ENCODE measurements around the gene ADAMTS9.

Gene ADAMTS9

DNA sequence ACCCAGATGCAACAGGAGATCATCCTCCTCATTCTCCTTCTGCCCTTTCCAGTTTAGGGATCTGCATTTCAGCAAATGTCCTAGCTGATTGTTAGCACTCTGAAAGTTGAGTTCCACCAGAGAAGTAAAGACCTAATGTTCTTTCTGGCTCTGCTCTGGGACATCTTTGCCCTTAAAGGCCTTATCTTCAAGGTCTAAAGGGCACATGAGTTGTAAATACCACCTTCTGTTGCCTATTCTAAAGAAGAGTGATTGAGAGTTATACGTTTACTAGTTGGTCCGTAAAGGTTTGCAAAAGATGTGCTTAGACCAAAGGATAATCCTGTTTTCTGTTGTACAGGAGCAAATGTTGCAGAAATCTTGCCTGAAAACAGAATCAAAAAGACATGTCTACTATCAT lies 151.6 kb downstream of the ADAMTS9 start:
- DNase-seq (ENCODE audit: low spot score): no peak

DNA sequence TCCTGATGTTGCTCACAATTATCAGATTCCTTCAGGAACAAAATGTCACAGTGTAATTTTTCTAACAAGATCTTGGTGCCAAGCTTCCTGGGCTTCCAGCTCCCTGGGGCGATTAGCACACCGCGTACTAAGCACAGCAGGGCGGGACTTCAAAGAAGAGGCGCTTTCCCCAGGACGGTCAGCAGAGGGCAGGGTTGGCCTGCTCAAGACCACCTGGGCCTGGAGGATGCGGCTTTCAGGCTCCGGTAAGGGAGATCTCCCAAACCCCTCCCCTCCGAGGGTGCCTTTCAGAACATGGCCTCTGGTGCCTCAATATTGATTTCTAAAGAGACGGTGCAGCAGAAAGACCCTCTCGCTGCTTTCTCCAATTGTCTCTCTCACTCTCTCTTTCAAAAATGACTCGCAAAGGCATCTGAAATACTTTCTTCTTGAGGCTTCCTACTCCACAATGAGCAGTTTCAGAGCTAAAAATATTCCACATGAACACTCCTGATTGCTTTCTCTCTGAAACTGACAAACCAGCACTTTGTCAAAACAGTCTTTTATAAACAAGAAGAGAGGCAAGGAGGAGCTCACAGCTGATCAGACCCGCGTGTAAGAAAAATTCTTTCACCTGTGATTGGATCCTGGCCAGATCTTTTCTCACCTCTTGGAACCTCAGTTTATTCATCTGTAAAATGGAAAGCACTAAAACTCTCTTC lies 154.0 kb downstream of the ADAMTS9 start:
- peak; percentile 79 for DNase-seq (ENCODE audit: low spot score)

DNA sequence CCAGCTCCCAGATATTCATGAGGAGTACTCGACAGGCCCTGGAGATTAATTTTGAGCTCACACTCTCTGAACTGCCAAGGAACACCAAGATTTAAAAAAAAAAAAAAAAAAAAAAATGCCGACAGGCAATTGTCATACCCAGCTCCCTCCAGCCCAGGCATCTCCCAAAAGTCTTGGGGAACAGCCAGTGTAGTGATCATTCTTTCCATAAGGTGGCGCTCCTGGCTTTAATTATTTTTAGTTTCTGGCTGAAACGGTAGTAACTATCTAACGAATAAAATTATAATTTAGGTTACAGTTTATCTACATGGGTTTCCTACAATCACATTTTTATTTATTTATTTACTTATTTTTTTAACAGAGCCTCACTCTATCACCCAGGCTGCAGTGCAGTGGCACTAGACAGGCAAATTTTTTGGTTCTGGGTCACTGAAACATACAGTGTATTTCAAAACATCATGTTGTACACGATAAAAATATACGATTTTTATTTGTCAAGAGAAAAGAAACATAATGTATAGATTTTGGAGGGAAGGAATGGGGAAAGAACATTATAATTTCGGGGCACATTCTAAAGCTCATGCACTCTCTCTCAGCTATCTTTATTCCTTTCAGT lies 157.3 kb downstream of the ADAMTS9 start:
- DNase-seq (ENCODE audit: low spot score): peak; percentile 48

DNA sequence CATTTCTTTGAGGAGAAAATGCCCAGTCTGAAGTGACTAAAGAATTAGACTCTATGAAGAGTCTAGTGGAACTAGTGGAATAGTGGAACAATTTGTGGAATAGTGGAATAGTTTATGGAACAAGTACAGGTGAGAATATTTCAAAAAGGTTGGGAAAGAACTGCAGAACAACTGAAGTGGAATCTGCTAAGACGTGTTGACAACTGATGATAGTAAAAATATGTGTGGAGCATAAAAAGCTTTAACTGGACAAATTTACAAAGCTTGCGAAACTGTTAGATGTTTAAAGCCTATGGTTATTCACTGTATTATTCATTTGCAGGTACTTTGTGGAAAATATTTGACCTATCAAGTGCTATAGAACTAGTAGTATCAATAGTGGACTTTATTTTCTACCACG lies 164.5 kb downstream of the ADAMTS9 start:
- no peak for DNase-seq (ENCODE audit: low spot score)

DNA sequence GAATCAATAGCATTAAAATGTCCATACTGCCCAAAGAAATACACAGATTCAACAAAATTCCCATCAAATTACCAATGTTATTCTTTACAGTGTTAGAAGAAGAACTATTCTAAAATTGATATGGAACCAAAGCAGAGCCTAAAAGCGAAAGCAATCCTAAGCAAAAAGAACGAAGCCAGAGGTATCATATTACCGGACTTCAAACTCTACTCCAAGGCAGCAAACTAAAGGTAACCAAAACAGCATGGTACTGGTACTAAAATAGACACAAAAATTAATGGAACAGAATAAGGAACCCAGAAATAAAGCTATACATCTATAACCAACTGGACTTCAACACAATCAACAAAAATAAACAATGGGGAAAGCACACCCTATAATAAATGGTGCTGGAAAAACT lies 167.5 kb downstream of the ADAMTS9 start:
- DNase-seq (ENCODE audit: low spot score): no peak

DNA sequence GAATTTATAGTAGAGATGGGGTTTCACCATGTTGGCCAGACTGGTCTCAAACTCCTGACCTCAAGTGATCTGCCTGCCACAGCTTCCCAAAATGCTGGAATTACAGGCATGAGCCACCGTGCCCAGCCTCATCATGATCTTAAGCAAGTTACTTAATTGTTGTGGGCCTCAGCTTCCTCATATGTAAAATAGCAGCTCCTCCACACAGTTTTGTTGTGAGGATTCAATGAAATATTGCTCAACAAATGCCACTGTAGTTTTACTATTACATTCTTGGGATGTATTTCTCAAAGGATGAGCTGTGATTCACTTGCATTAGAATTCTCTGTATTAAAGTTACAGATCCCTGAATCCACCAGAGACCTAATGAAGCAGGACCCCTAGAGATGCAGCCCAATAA lies 168.8 kb downstream of the ADAMTS9 start:
- no peak for DNase-seq (ENCODE audit: low spot score)

DNA sequence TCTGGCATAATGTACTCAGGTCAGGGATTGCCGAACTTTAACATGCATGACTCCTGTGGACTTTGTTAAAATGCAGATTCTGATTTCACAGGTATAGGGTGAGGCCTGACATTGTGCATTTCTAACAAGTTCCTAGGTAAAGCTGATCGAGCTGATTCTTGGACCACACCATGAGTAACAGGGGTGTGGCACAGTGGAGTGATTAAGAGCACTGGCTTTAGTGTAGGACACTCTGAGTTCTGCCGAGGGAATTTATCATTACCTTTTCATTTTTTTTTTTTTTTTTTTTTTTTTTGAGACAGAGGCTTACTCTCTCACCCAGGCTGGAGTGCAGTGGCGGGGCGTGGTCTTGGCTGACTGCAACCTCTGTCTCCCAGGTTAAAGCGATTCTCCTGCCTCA lies 169.3 kb downstream of the ADAMTS9 start:
- DNase-seq (ENCODE audit: low spot score): no peak

DNA sequence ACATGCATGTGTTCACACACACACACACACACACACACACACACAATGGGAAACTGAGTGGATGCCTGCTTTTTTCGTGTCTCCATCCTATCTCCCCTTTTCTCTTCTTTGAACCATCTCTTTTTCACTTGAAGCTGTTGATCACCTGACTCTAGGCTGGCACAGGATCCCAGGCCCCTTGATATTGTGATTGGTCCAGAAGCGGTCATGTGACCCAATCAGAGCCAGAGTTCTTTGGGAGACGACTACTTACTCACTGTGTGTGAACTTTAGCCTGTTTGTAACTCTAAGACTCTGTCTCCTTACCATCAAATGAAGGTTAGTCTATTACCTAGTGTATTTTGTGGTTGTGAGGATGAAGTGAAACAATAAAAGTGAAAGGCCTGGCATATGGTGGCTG lies 172.9 kb downstream of the ADAMTS9 start:
- no peak for DNase-seq (ENCODE audit: low spot score)

DNA sequence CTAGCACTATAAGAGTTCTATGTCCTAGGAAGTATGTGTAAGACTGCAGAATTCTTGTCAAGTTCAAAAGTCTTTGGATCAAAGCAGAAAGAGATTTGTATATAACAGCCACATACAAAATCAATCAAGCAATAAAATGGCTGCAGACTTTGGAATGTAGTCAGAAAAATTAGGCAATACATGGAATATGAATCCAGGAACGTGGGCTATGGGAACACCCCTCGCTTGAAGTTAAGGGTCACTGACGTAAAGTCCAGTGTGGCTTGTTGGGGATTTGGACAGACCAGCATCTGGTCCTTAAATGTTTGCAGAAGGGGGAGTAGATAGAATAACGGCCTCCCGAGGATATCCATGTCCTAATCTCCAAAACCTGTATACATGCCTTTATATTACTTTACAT lies 178.6 kb downstream of the ADAMTS9 start:
- no peak for DNase-seq (ENCODE audit: low spot score)

DNA sequence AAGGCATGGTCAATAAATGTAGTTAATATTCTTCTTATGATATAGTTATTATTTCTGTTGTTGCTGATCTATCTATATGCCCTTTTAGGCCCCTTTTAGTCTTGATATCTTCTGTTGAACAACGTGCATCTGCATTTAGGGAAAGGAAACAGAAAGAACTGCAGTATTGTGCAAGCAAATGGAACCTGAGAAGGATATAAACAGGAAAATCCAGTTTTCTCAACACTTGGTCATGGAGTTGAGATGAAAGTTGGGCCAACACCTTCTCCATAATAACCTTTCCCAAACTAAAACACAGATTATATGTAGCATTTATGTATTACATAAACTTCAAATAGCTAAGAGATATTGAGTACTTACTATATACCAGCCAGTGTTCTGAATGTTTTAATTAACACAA lies 179.7 kb downstream of the ADAMTS9 start:
- no peak for DNase-seq (ENCODE audit: low spot score)

DNA sequence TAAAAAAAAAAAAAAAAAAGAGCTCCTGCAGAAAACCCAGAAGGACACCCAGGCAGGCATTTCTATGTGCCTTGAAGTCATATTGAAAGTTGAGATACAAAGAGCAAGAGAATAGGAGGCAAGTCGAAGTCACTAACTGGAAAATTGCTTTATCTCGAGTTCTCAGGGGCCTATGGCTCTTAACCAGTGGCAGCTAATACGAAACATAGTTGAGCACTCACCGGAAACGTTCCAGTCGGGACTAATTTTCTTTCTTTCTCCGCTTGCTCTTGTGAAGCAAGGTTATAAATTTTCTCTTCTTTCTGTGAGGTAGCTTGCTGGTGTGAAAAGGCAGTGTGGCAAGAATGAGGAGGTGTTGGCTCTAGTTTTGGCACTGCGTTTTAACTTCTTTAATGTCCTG lies 181.5 kb downstream of the ADAMTS9 start:
- no peak for DNase-seq (ENCODE audit: low spot score)

DNA sequence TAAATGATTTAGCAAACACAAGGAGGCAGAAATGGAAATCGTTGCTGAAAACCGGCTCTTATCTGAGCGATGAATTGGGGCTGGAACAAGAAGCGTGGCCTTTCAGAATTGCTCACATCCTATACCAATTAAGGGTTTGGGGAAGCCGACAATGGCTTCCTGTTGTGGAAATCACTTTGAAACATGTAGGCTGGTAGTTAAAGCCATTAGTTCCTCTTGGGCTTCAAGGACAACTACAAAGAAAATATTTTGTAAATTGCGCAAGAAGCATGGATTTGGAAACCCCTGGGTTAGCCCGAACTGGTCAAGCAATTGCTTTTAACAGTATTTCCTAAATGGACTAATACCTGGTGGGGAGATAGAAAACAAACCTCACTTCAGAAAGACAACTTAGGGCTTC lies 182.4 kb downstream of the ADAMTS9 start:
- no peak for DNase-seq (ENCODE audit: low spot score)

DNA sequence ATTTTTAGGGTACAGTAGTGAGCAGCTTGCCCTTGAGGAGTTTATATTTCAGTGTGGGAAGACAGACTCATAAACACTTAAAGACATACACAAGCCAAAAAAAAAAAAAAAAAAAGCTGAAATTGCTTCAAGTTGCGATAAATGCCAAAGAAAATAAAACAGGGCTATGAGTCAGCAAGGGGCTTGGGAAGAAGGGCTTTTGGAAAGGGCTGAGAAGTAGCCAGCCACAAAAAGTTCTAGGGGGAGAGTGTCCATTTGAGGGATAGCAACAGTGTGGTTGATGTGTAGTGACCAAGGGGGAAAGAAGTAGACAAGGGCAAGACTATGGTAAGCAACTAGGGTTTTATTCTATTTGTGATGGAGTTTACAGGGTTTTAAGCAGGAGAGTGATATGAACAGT lies 185.5 kb downstream of the ADAMTS9 start:
- no peak for DNase-seq (ENCODE audit: low spot score)

DNA sequence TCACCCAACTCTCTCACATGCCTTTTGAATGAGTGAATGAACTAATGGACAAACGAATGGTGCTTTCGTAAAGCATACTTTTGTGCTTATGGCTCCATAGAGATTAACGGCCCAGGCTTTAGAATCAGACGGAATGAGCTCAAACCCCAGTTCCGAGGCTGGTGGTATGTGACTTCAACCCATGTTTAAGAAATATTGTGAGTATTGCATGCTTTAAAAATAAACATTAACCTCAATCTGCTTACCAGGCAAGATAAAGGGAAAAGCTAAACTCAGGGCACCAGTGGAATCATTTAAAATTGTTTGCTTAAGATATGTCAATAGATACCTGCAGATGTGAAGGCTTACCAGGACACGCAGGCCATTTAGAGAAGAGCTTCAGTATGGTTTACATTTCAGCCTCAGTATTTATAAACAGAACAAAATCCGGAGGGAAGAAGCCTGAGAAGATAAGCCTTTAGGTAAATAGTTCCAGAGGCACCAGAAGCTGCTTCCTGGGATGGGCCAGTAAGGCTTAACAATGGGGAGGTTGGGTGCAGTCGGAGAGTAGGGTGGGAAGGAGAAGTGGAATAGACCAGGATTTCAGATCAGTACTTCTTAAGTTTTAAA lies 186.4 kb downstream of the ADAMTS9 start:
- no peak for DNase-seq (ENCODE audit: low spot score)

DNA sequence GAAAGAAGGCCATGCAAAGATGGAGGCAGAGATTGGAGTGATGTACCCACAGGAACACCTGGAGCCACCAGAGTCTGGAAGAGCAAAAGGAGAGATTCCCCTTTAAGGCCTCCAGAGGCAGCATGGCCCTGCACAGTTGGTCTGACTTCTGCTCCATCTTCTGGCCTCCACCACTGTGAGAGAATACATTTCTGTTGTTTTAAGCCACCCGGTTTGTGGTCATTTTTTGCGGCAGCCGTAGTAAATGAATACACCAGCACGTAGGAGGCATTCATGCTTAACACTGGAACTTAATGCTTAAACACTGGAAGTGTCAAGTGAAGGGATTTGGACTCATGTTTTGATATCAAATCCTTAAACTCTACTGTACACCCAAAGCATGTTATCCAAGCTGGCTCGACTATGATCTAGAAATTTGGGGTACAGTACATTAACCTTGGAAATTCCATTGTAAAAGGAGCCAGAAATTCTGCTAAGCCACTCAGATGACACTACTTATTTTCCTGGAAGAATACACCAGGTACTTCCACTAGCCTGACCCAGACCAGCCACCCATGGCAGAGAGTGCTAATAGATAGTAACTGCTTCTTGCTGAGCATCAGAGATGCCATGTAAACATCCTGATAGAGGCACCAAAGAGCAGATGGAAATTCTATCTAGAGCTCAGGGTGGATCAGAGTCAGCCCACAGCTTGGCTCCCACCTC lies 190.9 kb downstream of the ADAMTS9 start:
- no peak for DNase-seq (ENCODE audit: low spot score)

DNA sequence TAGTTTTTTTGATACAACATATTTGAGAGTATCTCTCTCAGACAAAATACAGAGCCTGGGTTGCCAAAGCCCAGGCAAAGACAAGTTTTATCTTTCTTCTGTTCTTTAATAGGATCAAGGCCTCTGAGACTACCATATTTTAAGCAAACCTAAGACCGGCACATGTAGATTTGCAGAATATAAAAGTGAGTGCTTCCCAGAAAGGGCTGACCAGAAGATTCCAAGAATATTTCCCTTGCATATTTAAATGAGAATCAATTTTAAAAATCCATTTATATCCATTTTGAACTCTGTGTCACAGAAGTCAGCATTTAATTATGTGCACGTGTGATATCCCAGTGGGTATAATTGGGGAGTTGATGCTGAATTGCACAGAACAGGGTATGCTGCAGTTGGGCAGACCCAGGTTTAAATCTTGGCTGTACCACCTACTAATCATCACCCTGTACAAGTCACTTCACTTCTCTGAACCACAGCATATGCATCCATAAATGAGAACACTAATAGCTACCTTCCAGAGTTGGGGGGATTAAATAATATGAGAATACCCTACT lies 191.9 kb downstream of the ADAMTS9 start:
- no peak for DNase-seq (ENCODE audit: low spot score)

DNA sequence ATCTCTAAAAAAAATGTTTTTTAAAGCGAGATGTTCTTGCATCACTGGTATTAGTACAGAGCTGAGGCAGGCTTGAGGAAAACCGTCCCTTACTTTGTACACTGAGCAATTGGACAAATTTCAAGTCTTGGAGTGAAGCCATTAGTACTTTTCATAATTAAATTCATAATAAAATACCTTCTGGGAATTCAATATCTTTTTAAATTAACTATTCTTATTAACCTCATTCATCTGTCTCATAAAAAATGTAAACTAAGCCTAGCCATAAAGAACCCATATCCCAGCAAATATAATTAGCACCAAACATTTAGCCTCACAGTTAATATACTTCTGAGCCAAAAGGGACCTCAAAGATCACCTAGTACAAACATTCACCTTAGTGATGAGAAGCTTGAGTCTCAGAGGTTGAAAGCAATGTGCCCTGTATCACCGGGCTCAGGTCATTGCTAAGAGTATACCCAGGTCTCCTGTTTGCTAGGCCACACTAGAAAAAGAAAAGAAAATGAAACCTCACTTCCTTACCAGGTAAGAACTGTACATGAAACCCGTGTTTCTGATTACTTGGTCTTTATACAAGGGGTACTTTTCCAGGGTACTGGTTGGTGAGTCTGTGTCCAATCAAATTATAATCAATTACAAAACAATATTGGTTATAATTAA lies 192.5 kb downstream of the ADAMTS9 start:
- DNase-seq (ENCODE audit: low spot score): no peak

DNA sequence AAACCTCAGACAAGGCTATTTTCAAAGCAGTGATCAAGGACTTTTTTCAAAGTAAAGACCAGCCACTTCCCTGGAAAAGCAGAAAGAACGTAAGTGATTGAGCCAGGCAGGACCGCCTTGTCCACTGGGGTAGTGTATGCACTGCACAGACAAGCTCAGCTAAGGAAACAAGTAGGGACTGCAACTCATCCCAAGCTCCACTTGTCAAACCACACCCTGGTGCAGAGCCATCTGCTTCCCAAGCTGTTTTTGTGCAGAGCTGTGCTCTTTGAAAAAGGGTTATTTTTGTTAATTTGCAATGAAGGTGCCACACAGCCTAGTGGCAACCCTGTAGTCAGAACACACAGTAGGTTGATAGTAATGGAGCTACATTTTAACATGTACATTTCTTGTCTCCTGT lies 193.3 kb downstream of the ADAMTS9 start:
- peak; percentile 81 for DNase-seq (ENCODE audit: low spot score)

DNA sequence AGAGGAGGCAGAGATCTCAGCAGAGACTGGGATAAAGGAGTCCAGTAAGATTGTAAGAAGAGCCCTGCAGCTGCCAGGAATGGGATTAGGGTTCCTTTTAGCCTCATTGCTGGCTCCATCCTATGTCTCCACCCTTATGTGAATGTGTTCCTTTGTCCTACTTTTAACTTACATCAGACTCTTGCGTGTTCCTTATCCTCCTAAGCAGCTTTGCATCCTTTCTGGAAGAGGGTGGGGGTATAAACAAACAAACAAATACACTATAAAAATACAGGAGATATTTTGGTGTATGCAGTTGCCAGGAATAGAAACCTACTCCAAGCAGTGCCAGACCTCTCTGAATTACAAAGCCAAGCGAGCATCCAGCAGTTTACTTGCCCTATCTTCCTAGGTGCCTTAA lies 194.7 kb downstream of the ADAMTS9 start:
- no peak for DNase-seq (ENCODE audit: low spot score)

DNA sequence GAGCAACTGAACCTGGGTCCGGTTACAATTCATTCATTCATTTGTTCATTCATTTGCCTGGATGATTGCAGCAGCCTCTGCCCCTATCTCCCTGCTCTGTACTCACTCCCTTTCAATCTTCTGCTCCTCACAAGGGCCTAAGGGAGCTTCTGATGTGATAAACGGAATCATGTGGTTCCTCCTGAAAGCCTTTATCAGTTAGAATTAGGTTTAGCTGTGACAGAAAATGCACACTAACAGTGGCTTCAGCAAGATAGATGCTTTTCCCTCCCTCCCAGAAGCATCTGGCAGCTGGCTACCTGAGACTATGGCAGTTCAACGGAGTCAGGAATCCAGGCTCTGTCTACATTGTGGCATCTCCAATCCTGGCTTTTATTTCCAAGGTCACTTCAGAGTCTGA lies 196.0 kb downstream of the ADAMTS9 start:
- DNase-seq (ENCODE audit: low spot score): no peak

DNA sequence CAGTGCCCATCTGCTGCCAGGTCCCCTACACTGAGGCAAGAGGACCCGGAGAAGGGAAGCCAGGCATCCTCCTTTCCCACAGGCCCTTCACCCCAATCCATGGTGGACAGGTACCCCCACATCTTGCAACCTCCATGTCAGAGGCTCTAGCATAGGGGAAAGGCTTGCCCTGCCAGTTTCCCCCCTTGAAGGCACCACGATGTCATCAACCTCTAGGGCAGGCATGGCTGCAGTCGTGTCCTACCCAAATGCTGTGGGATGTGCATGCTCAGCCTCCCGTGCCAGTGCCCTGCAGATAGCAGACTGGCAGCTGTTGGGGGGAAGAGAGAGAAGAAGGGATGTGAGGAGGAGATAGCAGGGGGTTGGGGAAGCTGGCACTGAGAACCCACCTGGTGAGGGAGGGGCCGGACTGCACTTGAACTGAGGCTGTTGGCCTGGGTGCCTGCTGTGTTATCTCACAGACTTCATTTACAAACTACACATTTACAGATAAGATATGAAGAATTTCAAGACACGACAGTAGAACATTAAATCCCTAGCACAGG lies 197.5 kb downstream of the ADAMTS9 start:
- DNase-seq (ENCODE audit: low spot score): no peak

Data from cerebellar cortex (tissue), 1 donor.